ENCODE measurements around the gene TNNT2. TPM values are rescaled to one million over a fixed set of nuclear protein-coding genes. Genes with fewer than 3 reads are reported as not detected.

The TNNT2 gene
- total and polyA plus RNA-seq, 2 of the 4 experiments (the other 2 are of a cell fraction): 0.18 to 1.2 TPM

DNA sequence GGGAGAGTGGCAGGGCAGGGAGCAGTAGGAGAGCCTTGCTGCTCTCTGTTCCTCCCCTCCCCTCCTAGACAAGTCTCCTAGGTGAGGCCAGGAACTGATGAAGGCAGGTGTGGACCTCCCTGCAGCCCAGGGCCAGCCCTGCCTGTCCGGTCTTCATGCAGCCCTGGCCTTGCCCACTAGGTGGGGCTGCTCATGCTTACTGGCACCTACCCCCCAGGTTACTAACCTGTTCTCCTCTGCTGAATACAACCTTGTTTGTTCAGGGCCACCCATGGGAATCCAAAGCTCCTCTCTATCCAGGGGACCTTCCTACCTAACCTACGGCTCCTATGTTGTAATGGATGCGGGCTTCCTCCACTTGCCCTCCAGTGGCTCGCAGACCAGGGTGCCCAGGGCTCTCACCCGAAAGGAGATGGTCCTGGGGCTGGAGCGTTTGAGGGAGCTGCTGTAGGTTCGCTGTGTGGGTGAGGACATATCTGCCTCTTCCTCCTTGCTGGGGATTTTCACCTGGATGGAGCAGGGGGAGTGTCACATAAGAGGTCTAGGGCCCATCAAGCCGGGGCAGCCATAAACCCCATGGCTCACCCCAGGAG, 7.9 kb upstream of the TNNT2 start:
- BruUV-seq (replicated peaks): no TSS peak
- no peak overlapping the region for H3K27ac ChIP-seq (ENCODE audit: insufficient read depth, low read length)
- H3K9me1 ChIP-seq (ENCODE audit: insufficient read depth, low read length): peaks cover 21% of the 10 kb centered on the region
- peak overlapping the region; percentile 55 to 96; a peak in 2 of 4 replicates for H4K8ac ChIP-seq (ENCODE audit: low read depth in 2 of 2, low read length in 2 of 2)
- H2BK120ac ChIP-seq (ENCODE audit: low read depth, low read length): peak overlapping the region; percentile 98
- intact Hi-C loops (cut with micrococcal nuclease) (loop anchor here (10.0 kb wide), 1 partner anchor 1941 kb away; no protein-coding TSS in a partner anchor), dilution Hi-C loops (cut with HindIII; ENCODE audit: low sequenced_read_pairs, unreplicated experiment) (no loop called here), in situ Hi-C loops (cut with MboI; ENCODE audit: low sequenced_read_pairs) (no loop called here)
- peak overlapping the region; percentile 96 for H4K91ac ChIP-seq (ENCODE audit: insufficient read depth, low read depth, low read length)
- peak overlapping the region; percentile 97 for H2AK9ac ChIP-seq (replicated peaks; ENCODE audit: low read depth, low read length, poor library complexity)
- peak overlapping the region; percentile 33; the same call in 1 of the 2 replicates for H3K18ac ChIP-seq (ENCODE audit: low read depth, low read length)
- peaks cover under 1% of the 10 kb centered on the region for H3K27me3 ChIP-seq (ENCODE audit: control insufficient read depth, insufficient read depth, low read length)
- peak overlapping the region; percentile 96 for H2AK5ac ChIP-seq (ENCODE audit: low read depth, low read length)
- peak; percentile 19 for DNase-seq
- peak overlapping the region; percentile 62; the same call in 2 of the 3 replicates for H2BK15ac ChIP-seq (ENCODE audit: low read depth, low read length)
- peak overlapping the region; percentile 63 for H2AFZ ChIP-seq (replicated peaks; ENCODE audit: low read length, poor library complexity)
- H2BK20ac ChIP-seq (ENCODE audit: low read depth, low read length): peak overlapping the region; percentile 96
- H3K79me1 ChIP-seq (ENCODE audit: low read depth in 1 of 2, low read length in 2 of 2): peaks cover 0 to 3% of the 10 kb centered on the region in 2 experiments; a peak in 1 of 4 replicates
- no peak for ATAC-seq (ENCODE audit: low read depth)
- H3K56ac ChIP-seq (ENCODE audit: extremely low read depth, insufficient read depth, low read length): no peak overlapping the region
- H3K4ac ChIP-seq (ENCODE audit: low read depth, low read length): peak overlapping the region; percentile 95
- H3K4me2 ChIP-seq (ENCODE audit: low read depth, low read length): no peak overlapping the region
- H3K36me3 ChIP-seq (ENCODE audit: control insufficient read depth, insufficient read depth, low read length): no peaks in the 10 kb centered on the region
- ChIA-PET CTCF (interaction anchor here (1.0 to 1.1 kb wide), 2 partner anchors 9 to 50 kb away, joined by 3 to 4 read pairs; no protein-coding TSS in a partner anchor), POLR2A (ENCODE audit: unreplicated experiment) (no interaction called here)
- H4K20me1 ChIP-seq (ENCODE audit: insufficient read depth, low read length): no peaks in the 10 kb centered on the region
- H3K9ac ChIP-seq (ENCODE audit: low read depth, low read length): no peak overlapping the region
- H3K14ac ChIP-seq (replicated peaks; ENCODE audit: low read depth, low read length): 0 out of 2 replicates have a peak overlapping the region, but pooled peaks have one; percentile 61
- H3K9me3 ChIP-seq (ENCODE audit: control insufficient read depth, insufficient read depth, low read length): no peaks in the 10 kb centered on the region
- H3K23ac ChIP-seq (ENCODE audit: low read depth, low read length): 0 out of 2 replicates have a peak overlapping the region, but pooled peaks have one; percentile 20
- peaks cover 20% of the 10 kb centered on the region for H3K4me1 ChIP-seq (ENCODE audit: control insufficient read depth, insufficient read depth, low read length)
- WGBS, 2 experiments (ENCODE audit: extremely low coverage in 2 of 2, insufficient read length in 1 of 2): 80% methylated on average over 1 of the region's 8 CpGs; no CpG with 5 or more reads in 1 of the 2 experiments
- no peak overlapping the region for H3K4me3 ChIP-seq (ENCODE audit: insufficient read depth, low read depth, low read length)
- H2BK5ac ChIP-seq (ENCODE audit: low read depth, low read length, poor library complexity, severe bottlenecking): no peak overlapping the region
- no peak overlapping the region for H4K5ac ChIP-seq (ENCODE audit: low read depth, low read length)
- TF ChIP-seq CHD1 (IDR thresholded peaks at IDR 0.05; ENCODE audit: low read depth, low read length) (no peak), CEBPB (IDR thresholded peaks at IDR 0.05; ENCODE audit: low read depth, low read length) (no peak), MXI1 (IDR thresholded peaks at IDR 0.05; ENCODE audit: borderline replicate concordance, low read depth, low read length) (no peak), BHLHE40 (IDR thresholded peaks at IDR 0.05; ENCODE audit: low read depth, low read length) (no peak), NFE2L2 (IDR thresholded peaks at IDR 0.05; ENCODE audit: low read depth, low read length) (no peak), RFX5 (IDR thresholded peaks at IDR 0.05; ENCODE audit: low read depth, low read length) (no peak), CTCF (conservative IDR thresholded peaks at IDR 0.05; ENCODE audit: low read depth, low read length) (peak; percentile 66), RAD21 (IDR thresholded peaks at IDR 0.05; ENCODE audit: low read length) (peak; percentile 50), ELK1 (IDR thresholded peaks at IDR 0.05; ENCODE audit: borderline replicate concordance, low read depth, low read length) (no peak), MAFK (IDR thresholded peaks at IDR 0.05; ENCODE audit: low read depth, low read length) (no peak), POLR2A (IDR thresholded peaks at IDR 0.05; ENCODE audit: low read depth, low read length) (no peak), RCOR1 (IDR thresholded peaks at IDR 0.05; ENCODE audit: insufficient replicate concordance, low read length) (no peak), USF2 (IDR thresholded peaks at IDR 0.05; ENCODE audit: low read depth, low read length) (no peak), MAZ (IDR thresholded peaks at IDR 0.05; ENCODE audit: borderline replicate concordance, low read depth, low read length) (no peak), SMC3 (IDR thresholded peaks at IDR 0.05; ENCODE audit: low read depth, low read length) (peak; percentile 22; the same call in 1 of the 2 replicates)

Data from IMR-90 (cell line).